Gastrocnemius medialis (tissue), 4 donors: ENCODE results near the gene IRF2. TPM values are rescaled to one million over a fixed set of nuclear protein-coding genes. Genes with fewer than 3 reads are reported as not detected.

Source experiments
- ATAC-seq, 2 donors: fragments of 150-250 bp; one replicate each; pipeline ENCODE4 v1.9.1; 2016
- DNase-seq, 2 donors: peaks; one replicate each; pipeline ENCODE4 v3.0.0-alpha.2; 2019
- H3K27ac ChIP-seq, 4 donors: fragments of 200-600 bp; sonication (generic); 1 replicate in 1 of 4; 2 replicates in 3 of 4; pipeline ENCODE4 v1.5.1; 2016 to 2018; ENCODE audit warnings: mild to moderate bottlenecking in 2 of 4, moderate library complexity in 1 of 4
- H3K27me3 ChIP-seq, 3 donors: fragments of 200-600 bp; sonication (generic) in 2 of 3; 1 replicate in 1 of 3; 2 replicates in 2 of 3; pipeline versions ENCODE4 v1.5.1 to v1.6.0; 2016 to 2019; ENCODE audit warnings: mild to moderate bottlenecking in 1 of 3, moderate library complexity in 1 of 3
- H3K36me3 ChIP-seq, 2 donors: fragments of 200-600 bp; sonication (generic) in 1 of 2; one replicate each; pipeline ENCODE4 v1.5.1; 2017 to 2018
- H3K4me1 ChIP-seq, 2 donors: fragments of 200-600 bp; sonication (generic) in 1 of 2; one replicate each; pipeline ENCODE4 v1.5.1; 2016 to 2017; ENCODE audit warnings: mild to moderate bottlenecking in 2 of 2
- H3K4me3 ChIP-seq, 4 donors: fragments of 200-600 bp; sonication (generic) in 3 of 4; 1 replicate in 1 of 4; 2 replicates in 3 of 4; pipeline ENCODE4 v1.5.1; 2016 to 2019; ENCODE audit warnings: mild to moderate bottlenecking in 2 of 4
- H3K9me3 ChIP-seq, 3 donors: fragments of 200-600 bp; sonication (generic) in 2 of 3; 1 replicate in 1 of 3; 2 replicates in 2 of 3; pipeline ENCODE4 v1.5.1; 2016 to 2019
- CTCF ChIP-seq, 5 experiments: fragments of 450-650 bp in 3 of 5; fragments of 200-600 bp in 2 of 5; sonication (generic) in 2 of 5; IDR thresholded peaks in 4 of 5; conservative IDR thresholded peaks in 1 of 5; 1 replicate in 4 of 5; 2 replicates in 1 of 5; pipeline ENCODE4 v1.5.1; 2016 to 2019; ENCODE audit warnings: antibody characterized with exemption in 5 of 5, mild to moderate bottlenecking in 3 of 5, moderate library complexity in 3 of 5
- POLR2A ChIP-seq, 2 donors: fragments of 450-650 bp; IDR thresholded peaks; one replicate each; pipeline ENCODE4 v1.6.1; 2017; ENCODE audit warnings: antibody characterized with exemption in 2 of 2, mild to moderate bottlenecking in 2 of 2, moderate library complexity in 2 of 2
- in situ Hi-C, 4 donors: fragments of 200-750 bp; cut with MboI; loops; one replicate each; pipeline versions ENCODE4 v1.15.0 to v1.8.0; 2017; ENCODE audit warnings: low sequenced_read_pairs in 4 of 4
- intact Hi-C: fragments of 100-400 bp; cut with DNase I; formaldehyde crosslinking; loops from one replicate; pipeline ENCODE4 v1.15.1; 2023; ENCODE audit warnings: low total_unique reads
- total RNA-seq, 4 donors: library from RNA; depleted of rRNA; stranded (reverse); fragments of >200 nt; gene quantifications; one replicate each; pipeline versions ENCODE4 v1.1.0 to v1.2.3, GENCODE V29; 2016

The IRF2 gene
- total RNA-seq, 4 donors from 2014 or later: 20.9 to 37.1 (median 32.8) TPM

GRCh38 chr4:184466634-184467033 lies 7.7 kb downstream of the IRF2 start:
- intact Hi-C loops (no loop called here), in situ Hi-C loops (no loop called here)

GRCh38 chr4:184464759-184465454 lies 9.4 kb downstream of the IRF2 start:
- no peaks in the 10 kb centered on the region for H3K36me3 ChIP-seq
- ATAC-seq (peak; percentile 45 to 61), DNase-seq (no peak)
- TF ChIP-seq CTCF (IDR thresholded peaks at IDR 0.05 in 4 of 5, conservative IDR thresholded peaks at IDR 0.05 in 1 of 5) (no peak), POLR2A (IDR thresholded peaks at IDR 0.05) (no peak)
- in situ Hi-C loops (no loop called here), intact Hi-C loops (no loop called here)
- H3K4me3 ChIP-seq: no peak overlapping the region
- no peaks in the 10 kb centered on the region for H3K9me3 ChIP-seq
- H3K27ac ChIP-seq: peak overlapping the region; percentile 1 to 33 (median 10)
- H3K27me3 ChIP-seq: no peaks in the 10 kb centered on the region
- H3K4me1 ChIP-seq: peaks cover 71 to 76% of the 10 kb centered on the region in 2 donors

More at GRCh38 chr4:184466634-184467033, 7.7 kb downstream of the IRF2 start:
- Histone ChIP-seq H3K4me3 (no peak overlapping the region), H3K36me3 (no peaks in the 10 kb centered on the region), H3K9me3 (no peaks in the 10 kb centered on the region), H3K27me3 (no peaks in the 10 kb centered on the region), H3K27ac (no peak overlapping the region), H3K4me1 (peaks cover 77 to 81% of the 10 kb centered on the region in 2 donors)
- TF ChIP-seq POLR2A (IDR thresholded peaks at IDR 0.05) (no peak), CTCF (IDR thresholded peaks at IDR 0.05 in 4 of 5, conservative IDR thresholded peaks at IDR 0.05 in 1 of 5) (no peak)
- ATAC-seq: no peak
- DNase-seq: no peak

GRCh38 chr4:184463856-184464255 lies 10.5 kb downstream of the IRF2 start:
- intact Hi-C loops (no loop called here), in situ Hi-C loops (no loop called here)
- H3K36me3 ChIP-seq: no peaks in the 10 kb centered on the region
- no peaks in the 10 kb centered on the region for H3K27me3 ChIP-seq
- H3K4me1 ChIP-seq: peaks cover 70 to 74% of the 10 kb centered on the region in 2 donors
- ATAC-seq: no peak
- H3K4me3 ChIP-seq: no peak overlapping the region
- H3K27ac ChIP-seq: no peak overlapping the region
- no peak for DNase-seq
- no peaks in the 10 kb centered on the region for H3K9me3 ChIP-seq
- TF ChIP-seq POLR2A (IDR thresholded peaks at IDR 0.05) (no peak), CTCF (IDR thresholded peaks at IDR 0.05 in 4 of 5, conservative IDR thresholded peaks at IDR 0.05 in 1 of 5) (no peak)

GRCh38 chr4:184463158-184463557 lies 11.2 kb downstream of the IRF2 start:
- Histone ChIP-seq H3K4me1 (peaks cover 69 to 73% of the 10 kb centered on the region in 2 donors), H3K4me3 (no peak overlapping the region), H3K27ac (no peak overlapping the region), H3K9me3 (no peaks in the 10 kb centered on the region), H3K27me3 (no peaks in the 10 kb centered on the region), H3K36me3 (no peaks in the 10 kb centered on the region)
- intact Hi-C loops: no loop called here
- ATAC-seq (no peak), DNase-seq (no peak)
- TF ChIP-seq POLR2A (IDR thresholded peaks at IDR 0.05) (no peak), CTCF (IDR thresholded peaks at IDR 0.05 in 4 of 5, conservative IDR thresholded peaks at IDR 0.05 in 1 of 5) (no peak)
- in situ Hi-C loops: no loop called here
